ENCODE data around the gene SLC26A11.

SLC26A11 gene

GRCh38 chr17:80277751-80278671, 57.8 kb downstream of the SLC26A11 start:
- in situ Hi-C loops (cut with MboI; ENCODE audit: low sequenced_read_pairs): no loop called here

GRCh38 chr17:80279895-80280294, 59.7 kb downstream of the SLC26A11 start:
- in situ Hi-C loops (cut with MboI; ENCODE audit: low sequenced_read_pairs): no loop called here

- in situ Hi-C loops (cut with MboI; ENCODE audit: low sequenced_read_pairs): no loop called here
Observed at GRCh38 chr17:80281516-80281915, 61.3 kb downstream of the SLC26A11 start.

- in situ Hi-C loops (cut with MboI; ENCODE audit: low sequenced_read_pairs): no loop called here
Observed at GRCh38 chr17:80283116-80283852, 63.1 kb downstream of the SLC26A11 start.

- in situ Hi-C loops (cut with MboI; ENCODE audit: low sequenced_read_pairs): no loop called here
Observed at GRCh38 chr17:80284631-80285030, 64.4 kb downstream of the SLC26A11 start.

GRCh38 chr17:80285237-80285920, 65.2 kb downstream of the SLC26A11 start:
- in situ Hi-C loops (cut with MboI; ENCODE audit: low sequenced_read_pairs): no loop called here

GRCh38 chr17:80286638-80286960, 66.4 kb downstream of the SLC26A11 start:
- in situ Hi-C loops (cut with MboI; ENCODE audit: low sequenced_read_pairs): no loop called here

- in situ Hi-C loops (cut with MboI; ENCODE audit: low sequenced_read_pairs): no loop called here
Observed at GRCh38 chr17:80287038-80287437, 66.8 kb downstream of the SLC26A11 start.

GRCh38 chr17:80287806-80288567, 67.8 kb downstream of the SLC26A11 start:
- in situ Hi-C loops (cut with MboI; ENCODE audit: low sequenced_read_pairs): no loop called here

GRCh38 chr17:80289616-80290015, 69.4 kb downstream of the SLC26A11 start:
- in situ Hi-C loops (cut with MboI; ENCODE audit: low sequenced_read_pairs): no loop called here

GRCh38 chr17:80290156-80290555, 69.9 kb downstream of the SLC26A11 start:
- in situ Hi-C loops (cut with MboI; ENCODE audit: low sequenced_read_pairs): no loop called here

- in situ Hi-C loops (cut with MboI; ENCODE audit: low sequenced_read_pairs): no loop called here
Observed at GRCh38 chr17:80291260-80291659, 71.0 kb downstream of the SLC26A11 start.

- in situ Hi-C loops (cut with MboI; ENCODE audit: low sequenced_read_pairs): no loop called here
Observed at GRCh38 chr17:80291691-80292487, 71.7 kb downstream of the SLC26A11 start.

GRCh38 chr17:80292521-80292971, 72.3 kb downstream of the SLC26A11 start:
- in situ Hi-C loops (cut with MboI; ENCODE audit: low sequenced_read_pairs): no loop called here

GRCh38 chr17:80294210-80294609, 74.0 kb downstream of the SLC26A11 start:
- in situ Hi-C loops (cut with MboI; ENCODE audit: low sequenced_read_pairs): no loop called here

GRCh38 chr17:80294653-80295052, 74.4 kb downstream of the SLC26A11 start:
- in situ Hi-C loops (cut with MboI; ENCODE audit: low sequenced_read_pairs): no loop called here

GRCh38 chr17:80295146-80295545, 74.9 kb downstream of the SLC26A11 start:
- in situ Hi-C loops (cut with MboI; ENCODE audit: low sequenced_read_pairs): no loop called here

GRCh38 chr17:80295559-80295958, 75.3 kb downstream of the SLC26A11 start:
- in situ Hi-C loops (cut with MboI; ENCODE audit: low sequenced_read_pairs): no loop called here

GRCh38 chr17:80296221-80296620, 76.0 kb downstream of the SLC26A11 start:
- in situ Hi-C loops (cut with MboI; ENCODE audit: low sequenced_read_pairs): no loop called here

GRCh38 chr17:80297996-80298560, 77.9 kb downstream of the SLC26A11 start:
- in situ Hi-C loops (cut with MboI; ENCODE audit: low sequenced_read_pairs): no loop called here

All from hTERT RPE-1 (cell line).